Stimulated activated CD8-positive, alpha-beta memory T cell treated with anti-CD3 and anti-CD28 coated beads, Interleukin-15, amount 100 ng/mL, for 1 hour (primary cell): ENCODE data around the gene IGHMBP2.

Experiments
- DNase-seq: peaks from one replicate; pipeline ENCODE4 v3.0.0-alpha.2; 2020; ENCODE audit warnings: low read depth

The IGHMBP2 gene

GRCh38 chr11:68940651-68941323 is 37.1 kb downstream of the IGHMBP2 start:
- no peak for DNase-seq

- DNase-seq: no peak
Observed at GRCh38 chr11:68941324-68942094, 37.8 kb downstream of the IGHMBP2 start.

GRCh38 chr11:68942095-68942620 is 38.5 kb downstream of the IGHMBP2 start:
- DNase-seq: no peak

- DNase-seq: no peak
Observed at GRCh38 chr11:68942751-68943271, 39.1 kb downstream of the IGHMBP2 start.

GRCh38 chr11:68946416-68947090 is 42.9 kb downstream of the IGHMBP2 start:
- no peak for DNase-seq

GRCh38 chr11:68947151-68947550 is 43.5 kb downstream of the IGHMBP2 start:
- DNase-seq: no peak

- no peak for DNase-seq
Observed at GRCh38 chr11:68948496-68948895, 44.8 kb downstream of the IGHMBP2 start.

- DNase-seq: no peak
Observed at GRCh38 chr11:68948935-68949334, 45.2 kb downstream of the IGHMBP2 start.

- DNase-seq: no peak
Observed at GRCh38 chr11:68950270-68950669, 46.6 kb downstream of the IGHMBP2 start.

GRCh38 chr11:68950762-68951161 is 47.1 kb downstream of the IGHMBP2 start:
- DNase-seq: no peak

GRCh38 chr11:68954836-68955606 is 51.3 kb downstream of the IGHMBP2 start:
- no peak for DNase-seq

GRCh38 chr11:68955607-68955958 is 51.9 kb downstream of the IGHMBP2 start:
- DNase-seq: no peak

- DNase-seq: no peak
Observed at GRCh38 chr11:68956142-68956541, 52.5 kb downstream of the IGHMBP2 start.

GRCh38 chr11:68956547-68957254 is 53.0 kb downstream of the IGHMBP2 start:
- DNase-seq: no peak

GRCh38 chr11:68958211-68958610 is 54.5 kb downstream of the IGHMBP2 start:
- DNase-seq: no peak

GRCh38 chr11:68959465-68960293 is 56.0 kb downstream of the IGHMBP2 start:
- no peak for DNase-seq

- DNase-seq: no peak
Observed at GRCh38 chr11:68960294-68961071, 56.8 kb downstream of the IGHMBP2 start.

- no peak for DNase-seq
Observed at GRCh38 chr11:68961245-68961644, 57.6 kb downstream of the IGHMBP2 start.

GRCh38 chr11:68962527-68963250 is 59.0 kb downstream of the IGHMBP2 start:
- no peak for DNase-seq
